H1 (cell line): Measurements from ENCODE around the gene MAPK9. TPM values are rescaled to one million over a fixed set of nuclear protein-coding genes. Genes with fewer than 3 reads are reported as not detected.

ENCODE experiments used
- CTCF ChIA-PET: fragments of 300-600 bp; sonication (Branson Sonifier 250); formaldehyde crosslinking; loops from one replicate; lab custom pipeline; 2021; ENCODE audit not compliant: partially characterized antibody; lab: Charles Lee
- POLR2A ChIA-PET: fragments of 300-600 bp; sonication (Branson Sonifier 250); formaldehyde crosslinking; loops from one replicate; lab custom pipeline; 2021; ENCODE audit warnings: inconsistent platforms; ENCODE audit not compliant: partially characterized antibody; lab: Charles Lee
- DNase-seq, 2 experiments: peaks; one replicate each; pipeline versions ENCODE4 v3.0.0 to v3.0.0-alpha.2; 2010 to 2022; ENCODE audit warnings: low spot score in 2 of 2, low read depth in 1 of 2, mixed read lengths in 1 of 2
- FAIRE-seq: peaks from 2 replicates; lab custom pipeline; 2011; peaks lifted over from hg19 to GRCh38; lab: Jason Lieb, UNC
- H2AFZ ChIP-seq: 2 replicates; pipeline ENCODE4 v1.8.1; 2012; ENCODE audit warnings: low read length, inconsistent platforms
- H2AK5ac ChIP-seq: 2 replicates; pipeline ENCODE4 v1.6.1; 2013; ENCODE audit warnings: low read depth, low read length
- H2BK120ac ChIP-seq: replicated peaks from 2 replicates; pipeline ENCODE3; 2013; ENCODE audit warnings: low read depth, low read length, inconsistent platforms
- H2BK12ac ChIP-seq: 2 replicates; pipeline ENCODE4 v1.6.1; 2013; ENCODE audit warnings: low read depth, low read length
- H2BK15ac ChIP-seq: 2 replicates; pipeline ENCODE4 v1.6.1; 2013; ENCODE audit warnings: low read length
- H2BK20ac ChIP-seq: 2 replicates; pipeline ENCODE4 v1.6.1; 2013; ENCODE audit warnings: low read length
- H2BK5ac ChIP-seq: 2 replicates; pipeline ENCODE4 v1.6.1; 2013; ENCODE audit warnings: low read depth, low read length
- H3K14ac ChIP-seq: 2 replicates; pipeline ENCODE4 v1.6.1; 2013; ENCODE audit warnings: inconsistent platforms; ENCODE audit not compliant: insufficient read length
- H3K18ac ChIP-seq: 2 replicates; pipeline ENCODE4 v1.6.1; 2013; ENCODE audit warnings: low read length; ENCODE audit errors: extremely low read depth
- H3K23ac ChIP-seq: 2 replicates; pipeline ENCODE4 v1.6.1; 2013; ENCODE audit warnings: inconsistent platforms; ENCODE audit not compliant: insufficient read length
- H3K23me2 ChIP-seq: 2 replicates; pipeline ENCODE4 v1.6.1; 2013; ENCODE audit warnings: low read depth, low read length
- H3K27ac ChIP-seq: 2 replicates; pipeline ENCODE4 v1.6.1; 2011; ENCODE audit warnings: low read depth, low read length, inconsistent platforms
- H3K27me3 ChIP-seq, 4 experiments: replicated peaks in 1 of 4; 1 replicate in 1 of 4; 2 replicates in 3 of 4; pipeline versions ENCODE4 v1.6.1 to v1.8.1; 2011 to 2013; ENCODE audit warnings: low read length in 3 of 4, mild to moderate bottlenecking in 3 of 4, inconsistent platforms in 2 of 4, mixed read lengths in 2 of 4, moderate library complexity in 1 of 4; ENCODE audit not compliant: control insufficient read depth in 3 of 4, insufficient read depth in 3 of 4; ENCODE audit errors: extremely low read depth in 1 of 4
- H3K36me3 ChIP-seq, 4 experiments: 2 replicates each; pipeline versions ENCODE4 v1.6.1 to v1.8.1; 2011 to 2013; ENCODE audit warnings: mild to moderate bottlenecking in 4 of 4, low read length in 3 of 4, moderate library complexity in 2 of 4, control low read depth in 1 of 4, inconsistent platforms in 1 of 4; ENCODE audit not compliant: insufficient read depth in 4 of 4, control insufficient read depth in 2 of 4
- H3K4ac ChIP-seq: replicated peaks from 2 replicates; pipeline ENCODE3; 2013; ENCODE audit warnings: low read length, low read depth, mixed read lengths, inconsistent platforms; ENCODE audit not compliant: insufficient read length
- H3K4me1 ChIP-seq, 4 experiments: replicated peaks in 1 of 4; 1 replicate in 1 of 4; 2 replicates in 3 of 4; pipeline versions ENCODE4 v1.6.1 to v1.8.1; 2011 to 2013; ENCODE audit warnings: low read length in 3 of 4, inconsistent platforms in 2 of 4, mixed read lengths in 1 of 4; ENCODE audit not compliant: insufficient read depth in 4 of 4, control insufficient read depth in 3 of 4
- H3K4me2 ChIP-seq, 2 experiments: 2 replicates each; pipeline versions ENCODE4 v1.6.1 to v1.8.1; 2011 to 2013; ENCODE audit warnings: low read depth in 2 of 2, low read length in 2 of 2, control low read depth in 1 of 2, inconsistent platforms in 1 of 2, mild to moderate bottlenecking in 1 of 2; ENCODE audit not compliant: insufficient read depth in 1 of 2
- H3K4me3 ChIP-seq, 4 experiments: fragments of 200-600, 300-600 bp in 1 of 4; sonication (generic), shearing (Covaris generic), sonication (Bioruptor Twin) in 1 of 4; 2 replicates each; pipeline versions ENCODE4 v1.5.1 to v1.8.1; 2011 to 2016; ENCODE audit warnings: low read length in 4 of 4, low read depth in 3 of 4, control low read depth in 2 of 4, inconsistent platforms in 2 of 4, mild to moderate bottlenecking in 2 of 4, mixed read lengths in 1 of 4, moderate library complexity in 1 of 4; ENCODE audit not compliant: insufficient read depth in 2 of 4; ENCODE audit errors: extremely low read depth in 1 of 4
- H3K56ac ChIP-seq: replicated peaks from 2 replicates; pipeline ENCODE3; 2013; ENCODE audit warnings: low read depth, mild to moderate bottlenecking, mixed read lengths, low read length, inconsistent platforms; ENCODE audit not compliant: insufficient read length
- H3K79me1 ChIP-seq: 2 replicates; pipeline ENCODE4 v1.6.1; 2013; ENCODE audit warnings: low read depth, low read length, control low read depth
- H3K79me2 ChIP-seq, 2 experiments: 2 replicates each; pipeline versions ENCODE4 v1.6.1 to v1.8.1; 2012 to 2013; ENCODE audit warnings: low read length in 2 of 2, mild to moderate bottlenecking in 2 of 2, inconsistent platforms in 1 of 2; ENCODE audit not compliant: insufficient read depth in 2 of 2, control insufficient read depth in 1 of 2
- H3K9ac ChIP-seq, 4 experiments: replicated peaks in 1 of 4; 1 replicate in 1 of 4; 2 replicates in 3 of 4; pipeline versions ENCODE4 v1.6.1 to v1.8.1; 2011 to 2013; ENCODE audit warnings: low read depth in 3 of 4, low read length in 3 of 4, control low read depth in 2 of 4, mild to moderate bottlenecking in 2 of 4, moderate library complexity in 2 of 4, inconsistent platforms in 1 of 4; ENCODE audit errors: extremely low read depth in 1 of 4
- H3K9me3 ChIP-seq, 2 experiments: 2 replicates each; pipeline versions ENCODE4 v1.6.1 to v1.8.1; 2012 to 2013; ENCODE audit warnings: mild to moderate bottlenecking in 2 of 2, moderate library complexity in 2 of 2, control low read depth in 1 of 2, inconsistent platforms in 1 of 2, low read depth in 1 of 2, low read length in 1 of 2, mixed read lengths in 1 of 2; ENCODE audit not compliant: insufficient read depth in 2 of 2
- H4K20me1 ChIP-seq, 2 experiments: replicated peaks in 1 of 2; 2 replicates each; pipeline versions ENCODE3 to v1.8.1; 2011 to 2013; ENCODE audit warnings: inconsistent platforms in 2 of 2, low read length in 2 of 2, mild to moderate bottlenecking in 1 of 2; ENCODE audit not compliant: insufficient read depth in 2 of 2, control insufficient read depth in 1 of 2
- H4K5ac ChIP-seq: 2 replicates; pipeline ENCODE4 v1.6.1; 2013; ENCODE audit warnings: low read length, low read depth, mixed read lengths, inconsistent platforms; ENCODE audit not compliant: insufficient read length
- H4K8ac ChIP-seq: 2 replicates; pipeline ENCODE4 v1.8.0; 2013; ENCODE audit warnings: mild to moderate bottlenecking, moderate library complexity, low read length, inconsistent platforms; ENCODE audit not compliant: insufficient read depth; ENCODE audit errors: extremely low read depth
- H4K91ac ChIP-seq: replicated peaks from 2 replicates; pipeline ENCODE3; 2013; ENCODE audit warnings: low read length, mixed read lengths, inconsistent platforms; ENCODE audit not compliant: insufficient read length
- RFX5 ChIP-seq: IDR thresholded peaks from 2 replicates; pipeline ENCODE4 v1.6.1; 2011; ENCODE audit warnings: low read depth, low read length, improper control_type of control experiment, borderline replicate concordance
- SUZ12 ChIP-seq: fragments of 200-600 bp; sonication (generic); IDR thresholded peaks from 2 replicates; pipeline ENCODE4 v1.6.1; 2012; ENCODE audit warnings: mild to moderate bottlenecking, inconsistent platforms, low read length, moderate library complexity, mixed read lengths
- WGBS, 2 experiments: shearing (Covaris generic) in 1 of 2; methylation state at CpG; one replicate each; pipeline versions ENCODE4 v1.1.6 to v1.1.7; 2013 to 2015; ENCODE audit warnings: low lambda C conversion rate in 2 of 2, mixed read lengths in 2 of 2, inconsistent platforms in 1 of 2, low coverage in 1 of 2, missing lambda C conversion rate in 1 of 2; ENCODE audit not compliant: insufficient replicate concordance in 2 of 2, insufficient coverage in 1 of 2, insufficient read length in 1 of 2; ENCODE audit errors: extremely low coverage in 1 of 2, missing lambda C conversion rate in 1 of 2; 5-methylcytosine and 5-hydroxymethylcytosine counted together
- polyA plus RNA-seq, 7 experiments: library from polyadenylated mRNA; depleted of rRNA in 3 of 7; stranded (reverse) in 5 of 7; unstranded in 2 of 7; fragments of >200 nt in 5 of 7; fragments of 200-250 nt in 2 of 7; gene quantifications; 1 replicate in 5 of 7; 2 replicates in 1 of 7; 4 replicates in 1 of 7; pipeline versions ENCODE4 v1.2.1 to v1.2.3, GENCODE V29; 2011 to 2013; ENCODE audit warnings: missing spikeins in 2 of 7, mixed read lengths in 2 of 7
- total RNA-seq: library from RNA; stranded (reverse); fragmentation: NEBNext Ultra II Directional; extraction: Animal tissue kit (Norgen Biotek cat#: 25700); gene quantifications from 2 replicates; pipeline ENCODE4 v1.2.1, GENCODE V29; 2021

MAPK9 gene
- total and polyA plus RNA-seq, 2 of the 8 experiments (the other 6 are each of a cell fraction or from before 2014, with no cell fraction given): 22.3 to 43.7 TPM

DNA sequence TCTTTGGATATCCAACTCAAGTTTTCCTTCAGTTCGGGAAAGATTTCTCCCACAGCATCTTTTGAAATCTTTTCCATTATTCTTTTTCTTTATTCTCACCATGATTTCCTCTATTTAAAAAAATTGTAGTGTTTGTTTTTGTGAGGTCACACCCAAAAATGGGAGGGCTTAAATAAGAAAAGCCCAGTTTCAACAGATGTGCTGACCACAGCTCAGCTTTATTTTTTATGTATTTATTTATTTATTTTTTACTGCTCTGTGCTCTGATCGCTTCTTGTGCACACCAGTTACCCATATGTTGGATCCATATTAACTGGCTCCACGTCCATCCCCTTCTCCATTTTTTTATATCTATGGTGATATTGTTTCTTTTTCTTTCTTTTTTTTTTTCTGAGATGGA, 41.0 kb upstream of the MAPK9 start:
- POLR2A ChIA-PET: interaction anchor here (0.8 to 10.9 kb wide), 5 partner anchors 8 to 135 kb away, joined by 4 to 146 read pairs (median 6); no protein-coding TSS in a partner anchor
- no peak overlapping the region for H3K4me2 ChIP-seq
- CTCF ChIA-PET: interaction anchor here (0.6 to 14.0 kb wide), 10 partner anchors 8 to 140 kb away, joined by 3 to 192 read pairs (median 6); no protein-coding TSS in a partner anchor

More for the DNA sequence above, 41.0 kb upstream of the MAPK9 start:
- 85% methylated on average over 3 of the region's 3 CpGs; no CpG with 5 or more reads in 1 of the 2 experiments for WGBS, 2 experiments
- H3K27ac ChIP-seq: no peak overlapping the region
- H3K4me1 ChIP-seq: peaks cover 12 to 16% (median 12%) of the 10 kb centered on the region in 4 experiments
- H3K9ac ChIP-seq: no peak overlapping the region
- no peak overlapping the region for H4K8ac ChIP-seq
- H4K91ac ChIP-seq: no peak overlapping the region
- no peak overlapping the region for H2BK120ac ChIP-seq
- H3K4ac ChIP-seq: no peak overlapping the region
- no peak for DNase-seq
- H3K79me1 ChIP-seq: peaks cover 2% of the 10 kb centered on the region; the same call in 1 of the 2 replicates
- no peak overlapping the region for H2BK20ac ChIP-seq
- peaks cover 0 to 7% of the 10 kb centered on the region in 2 experiments for H4K20me1 ChIP-seq
- H4K5ac ChIP-seq: no peak overlapping the region
- no peak overlapping the region for H3K56ac ChIP-seq
- no peaks in the 10 kb centered on the region for H3K23me2 ChIP-seq
- H3K14ac ChIP-seq: no peak overlapping the region
- no peak overlapping the region for H3K18ac ChIP-seq
- TF ChIP-seq SUZ12 (no peak), RFX5 (no peak)
- no peak overlapping the region for H2BK15ac ChIP-seq
- H3K79me2 ChIP-seq: no peaks in the 10 kb centered on the region
- peaks cover 46 to 72% (median 67%) of the 10 kb centered on the region in 4 experiments for H3K36me3 ChIP-seq
- H3K23ac ChIP-seq: no peak overlapping the region
- no peaks in the 10 kb centered on the region for H3K27me3 ChIP-seq
- no peak overlapping the region for H2BK12ac ChIP-seq
- FAIRE-seq: no peak
- H2AFZ ChIP-seq: no peak overlapping the region
- H3K4me3 ChIP-seq: no peak overlapping the region
- H3K9me3 ChIP-seq: no peaks in the 10 kb centered on the region
- H2BK5ac ChIP-seq: no peak overlapping the region
- H2AK5ac ChIP-seq: no peak overlapping the region
